ENCODE data around the gene SLC5A2.

SLC5A2 gene

DNA sequence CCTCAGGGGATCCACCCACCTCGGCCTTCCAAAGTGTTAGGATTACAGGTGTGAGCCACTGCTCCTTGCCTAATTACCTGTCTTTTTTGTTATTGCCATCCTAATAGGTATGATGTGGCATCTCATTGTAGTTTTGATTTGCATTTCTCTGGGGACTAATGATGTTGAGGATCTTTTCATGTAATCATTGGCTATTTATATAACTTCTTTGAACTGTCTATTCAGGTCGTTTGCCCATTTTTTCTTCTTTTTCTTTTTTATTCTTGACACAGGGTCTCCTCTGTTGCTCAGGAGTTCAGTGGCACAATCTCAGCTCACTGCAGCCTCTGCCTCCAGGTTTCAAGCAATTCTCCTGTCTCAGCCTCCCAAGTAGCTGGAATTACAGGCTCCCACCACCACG is 12.3 kb upstream of the SLC5A2 start:
- DNase-seq (ENCODE audit: extremely low read depth, insufficient read length): no peak
- Histone ChIP-seq H3K36me3 (ENCODE audit: control insufficient read depth, insufficient read depth, low read length) (peaks cover 17% of the 10 kb centered on the region), H3K27me3 (replicated peaks; ENCODE audit: control insufficient read depth, insufficient read depth, low read length) (peaks cover 2% of the 10 kb centered on the region; the same call in 1 of the 2 replicates), H3K4me3 (replicated peaks; ENCODE audit: low read depth, low read length) (no peak overlapping the region)
- TF ChIP-seq, protein P1, sequence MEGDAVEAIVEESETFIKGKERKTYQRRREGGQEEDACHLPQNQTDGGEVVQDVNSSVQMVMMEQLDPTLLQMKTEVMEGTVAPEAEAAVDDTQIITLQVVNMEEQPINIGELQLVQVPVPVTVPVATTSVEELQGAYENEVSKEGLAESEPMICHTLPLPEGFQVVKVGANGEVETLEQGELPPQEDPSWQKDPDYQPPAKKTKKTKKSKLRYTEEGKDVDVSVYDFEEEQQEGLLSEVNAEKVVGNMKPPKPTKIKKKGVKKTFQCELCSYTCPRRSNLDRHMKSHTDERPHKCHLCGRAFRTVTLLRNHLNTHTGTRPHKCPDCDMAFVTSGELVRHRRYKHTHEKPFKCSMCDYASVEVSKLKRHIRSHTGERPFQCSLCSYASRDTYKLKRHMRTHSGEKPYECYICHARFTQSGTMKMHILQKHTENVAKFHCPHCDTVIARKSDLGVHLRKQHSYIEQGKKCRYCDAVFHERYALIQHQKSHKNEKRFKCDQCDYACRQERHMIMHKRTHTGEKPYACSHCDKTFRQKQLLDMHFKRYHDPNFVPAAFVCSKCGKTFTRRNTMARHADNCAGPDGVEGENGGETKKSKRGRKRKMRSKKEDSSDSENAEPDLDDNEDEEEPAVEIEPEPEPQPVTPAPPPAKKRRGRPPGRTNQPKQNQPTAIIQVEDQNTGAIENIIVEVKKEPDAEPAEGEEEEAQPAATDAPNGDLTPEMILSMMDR (IDR thresholded peaks at IDR 0.05; ENCODE audit: insufficient read depth, low read length, poor library complexity, severe bottlenecking): no peak

GRCh38 chr16:31471241-31471874 is 11.6 kb upstream of the SLC5A2 start:
- Histone ChIP-seq H3K27me3 (replicated peaks; ENCODE audit: control insufficient read depth, insufficient read depth, low read length) (peaks cover 2% of the 10 kb centered on the region; the same call in 1 of the 2 replicates), H3K36me3 (ENCODE audit: control insufficient read depth, insufficient read depth, low read length) (peaks cover 10% of the 10 kb centered on the region), H3K4me3 (replicated peaks; ENCODE audit: low read depth, low read length) (no peak overlapping the region)
- DNase-seq (ENCODE audit: extremely low read depth, insufficient read length): no peak
- TF ChIP-seq, protein P1 (IDR thresholded peaks at IDR 0.05; ENCODE audit: insufficient read depth, low read length, poor library complexity, severe bottlenecking): no peak

GRCh38 chr16:31471875-31472708 is 10.8 kb upstream of the SLC5A2 start, which contains the start of gene TGFB1I1:
Gene TGFB1I1, plus strand, starts transcription at chr16:31472152. Its CDS starts 37 bp downstream, at chr16:31472189.
- H3K27me3 ChIP-seq (replicated peaks; ENCODE audit: control insufficient read depth, insufficient read depth, low read length): peaks cover 2% of the 10 kb centered on the region; the same call in 1 of the 2 replicates
- peak within 1 kb of the TSS; percentile 10; the same call in 1 of the 2 replicates for H3K4me3 ChIP-seq (replicated peaks; ENCODE audit: low read depth, low read length)
- DNase-seq (ENCODE audit: extremely low read depth, insufficient read length): no peak
- TF ChIP-seq, protein P1 (IDR thresholded peaks at IDR 0.05; ENCODE audit: insufficient read depth, low read length, poor library complexity, severe bottlenecking): no peak
- H3K36me3 ChIP-seq (ENCODE audit: control insufficient read depth, insufficient read depth, low read length): peaks cover 4% of the 10 kb centered on the region

DNA sequence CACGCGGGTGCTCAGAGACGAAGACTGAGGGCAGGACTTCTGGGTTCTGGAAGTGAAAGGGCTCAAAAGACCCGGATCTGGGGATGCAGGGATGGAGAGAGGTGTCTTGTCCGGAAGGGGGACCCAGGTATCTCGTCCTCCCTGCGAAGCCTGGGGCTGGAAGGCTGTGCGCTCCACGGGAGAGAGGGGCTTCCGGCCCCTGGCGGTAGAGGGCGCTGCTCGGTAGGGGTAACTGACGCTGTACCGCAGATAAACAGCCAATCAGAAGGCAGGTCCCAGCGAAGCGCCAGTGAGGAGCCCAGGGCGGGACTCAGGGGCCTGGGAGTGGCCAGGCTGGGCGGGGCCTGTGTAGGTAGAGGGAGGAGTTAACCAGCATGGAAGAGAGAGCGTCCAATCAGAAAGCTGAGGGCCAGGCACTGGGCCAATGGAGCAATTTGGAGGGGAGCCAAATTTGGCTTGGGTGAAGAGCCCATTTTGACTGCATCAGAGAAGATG is 10.2 kb upstream of the SLC5A2 start:
- Histone ChIP-seq H3K4me3 (replicated peaks; ENCODE audit: low read depth, low read length) (no peak overlapping the region), H3K36me3 (ENCODE audit: control insufficient read depth, insufficient read depth, low read length) (no peaks in the 10 kb centered on the region), H3K27me3 (replicated peaks; ENCODE audit: control insufficient read depth, insufficient read depth, low read length) (peaks cover 2% of the 10 kb centered on the region; the same call in 1 of the 2 replicates)
- DNase-seq (ENCODE audit: extremely low read depth, insufficient read length): no peak
- TF ChIP-seq, protein P1 (IDR thresholded peaks at IDR 0.05; ENCODE audit: insufficient read depth, low read length, poor library complexity, severe bottlenecking): no peak

DNA sequence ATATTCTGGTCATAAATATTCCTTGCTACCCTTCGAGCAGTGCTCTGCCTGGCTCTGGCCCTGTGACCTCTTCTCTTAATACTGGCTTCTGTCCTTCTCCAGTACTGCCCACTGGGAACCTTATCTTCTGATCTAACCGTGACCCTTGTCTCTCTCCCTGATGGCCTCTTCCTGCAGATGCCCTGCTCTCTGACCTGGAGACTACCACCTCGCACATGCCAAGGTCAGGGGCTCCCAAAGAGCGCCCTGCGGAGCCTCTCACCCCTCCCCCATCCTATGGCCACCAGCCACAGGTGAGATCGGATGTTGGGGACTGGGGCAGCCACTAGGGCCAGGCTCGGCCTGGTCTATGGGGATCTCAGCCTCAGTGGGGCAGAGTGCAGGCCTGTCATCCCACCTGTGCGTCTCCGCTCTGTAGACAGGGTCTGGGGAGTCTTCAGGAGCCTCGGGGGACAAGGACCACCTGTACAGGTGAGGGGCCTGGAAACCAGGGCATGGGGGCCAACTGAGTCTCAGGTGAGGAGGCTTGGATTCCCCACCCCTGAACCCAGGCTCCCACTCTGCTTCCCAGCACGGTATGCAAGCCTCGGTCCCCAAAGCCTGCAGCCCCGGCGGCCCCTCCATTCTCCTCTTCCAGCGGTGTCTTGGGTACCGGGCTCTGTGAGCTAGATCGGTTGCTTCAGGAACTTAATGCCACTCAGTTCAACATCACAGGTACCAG is 9.5 kb upstream of the SLC5A2 start:
- H3K36me3 ChIP-seq (ENCODE audit: control insufficient read depth, insufficient read depth, low read length): no peaks in the 10 kb centered on the region
- TF ChIP-seq, protein P1 (IDR thresholded peaks at IDR 0.05; ENCODE audit: insufficient read depth, low read length, poor library complexity, severe bottlenecking): no peak
- no peak overlapping the region for H3K4me3 ChIP-seq (replicated peaks; ENCODE audit: low read depth, low read length)
- H3K27me3 ChIP-seq (replicated peaks; ENCODE audit: control insufficient read depth, insufficient read depth, low read length): peaks cover 2% of the 10 kb centered on the region; the same call in 1 of the 2 replicates
- DNase-seq (ENCODE audit: extremely low read depth, insufficient read length): no peak

Measured in GM06990 (cell line).